Measurements from ENCODE around the gene GPATCH8.

DNA sequence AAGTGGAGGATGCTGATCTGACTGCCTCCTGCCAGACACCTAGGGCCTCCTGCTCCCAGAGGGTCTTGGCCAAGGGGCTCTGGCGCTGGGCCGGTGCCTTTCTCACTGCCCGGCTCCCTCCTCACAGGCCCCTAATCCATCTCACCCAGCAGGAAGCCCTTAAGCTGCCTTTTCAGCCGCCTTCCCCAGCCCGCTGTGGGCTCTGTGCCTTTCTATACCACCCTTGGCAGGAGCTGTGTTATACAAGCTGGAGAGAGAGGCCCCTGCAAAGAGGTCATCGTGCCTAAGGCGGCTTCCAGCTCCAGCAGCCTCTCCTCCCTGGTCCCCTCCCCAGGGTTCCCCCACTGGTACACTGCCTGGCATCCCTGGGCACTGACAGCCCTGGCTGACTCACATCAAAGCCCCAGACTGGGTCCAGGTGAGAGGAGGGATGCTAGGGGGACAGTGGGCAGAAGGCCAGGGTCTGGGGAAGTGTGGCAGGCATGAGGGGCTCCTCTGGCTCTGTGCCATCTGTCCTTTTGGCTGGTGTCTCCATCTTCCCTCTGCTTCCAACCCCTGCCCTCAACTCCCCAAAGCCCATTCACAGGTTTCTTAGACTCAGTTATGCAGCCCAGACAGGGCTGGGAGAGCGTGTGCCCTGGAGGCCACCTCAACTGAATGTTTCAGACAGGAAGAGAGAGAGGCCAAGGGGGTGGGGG lies 38.8 kb upstream of the GPATCH8 start:
- TF ChIP-seq, protein P1, sequence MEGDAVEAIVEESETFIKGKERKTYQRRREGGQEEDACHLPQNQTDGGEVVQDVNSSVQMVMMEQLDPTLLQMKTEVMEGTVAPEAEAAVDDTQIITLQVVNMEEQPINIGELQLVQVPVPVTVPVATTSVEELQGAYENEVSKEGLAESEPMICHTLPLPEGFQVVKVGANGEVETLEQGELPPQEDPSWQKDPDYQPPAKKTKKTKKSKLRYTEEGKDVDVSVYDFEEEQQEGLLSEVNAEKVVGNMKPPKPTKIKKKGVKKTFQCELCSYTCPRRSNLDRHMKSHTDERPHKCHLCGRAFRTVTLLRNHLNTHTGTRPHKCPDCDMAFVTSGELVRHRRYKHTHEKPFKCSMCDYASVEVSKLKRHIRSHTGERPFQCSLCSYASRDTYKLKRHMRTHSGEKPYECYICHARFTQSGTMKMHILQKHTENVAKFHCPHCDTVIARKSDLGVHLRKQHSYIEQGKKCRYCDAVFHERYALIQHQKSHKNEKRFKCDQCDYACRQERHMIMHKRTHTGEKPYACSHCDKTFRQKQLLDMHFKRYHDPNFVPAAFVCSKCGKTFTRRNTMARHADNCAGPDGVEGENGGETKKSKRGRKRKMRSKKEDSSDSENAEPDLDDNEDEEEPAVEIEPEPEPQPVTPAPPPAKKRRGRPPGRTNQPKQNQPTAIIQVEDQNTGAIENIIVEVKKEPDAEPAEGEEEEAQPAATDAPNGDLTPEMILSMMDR (conservative IDR thresholded peaks at IDR 0.05), result no peak
- no peak for TF ChIP-seq ZFX (IDR thresholded peaks at IDR 0.05)
